ENCODE data around the gene KCNF1. TPM values are rescaled to one million over a fixed set of nuclear protein-coding genes. Genes with fewer than 3 reads are reported as not detected.

KCNF1 gene
- total RNA-seq, 2 donors from 2014 or later: not detected

- H3K27me3 Mint-ChIP-seq: peaks cover 26% of the 10 kb centered on the region
- ATAC-seq (replicated peaks): no peak
- no peaks in the 10 kb centered on the region for H3K9me3 Mint-ChIP-seq
- no peak overlapping the region for H3K4me3 Mint-ChIP-seq
- H3K36me3 Mint-ChIP-seq (ENCODE audit: low read depth): no peaks in the 10 kb centered on the region
- H3K27ac Mint-ChIP-seq: no peak overlapping the region
- H3K4me1 Mint-ChIP-seq: no peaks in the 10 kb centered on the region
Observed at GRCh38 chr2:10916953-10917352, 5.2 kb downstream of the KCNF1 start.

- Mint-ChIP-seq H3K27ac (no peak overlapping the region), H3K36me3 (ENCODE audit: low read depth) (no peaks in the 10 kb centered on the region), H3K4me3 (no peak overlapping the region), H3K27me3 (peaks cover 20% of the 10 kb centered on the region), H3K4me1 (no peaks in the 10 kb centered on the region), H3K9me3 (no peaks in the 10 kb centered on the region)
- ATAC-seq (replicated peaks): no peak
Observed at GRCh38 chr2:10917927-10918326, 6.2 kb downstream of the KCNF1 start.

GRCh38 chr2:10918661-10919409, 7.1 kb downstream of the KCNF1 start:
- ATAC-seq (replicated peaks): no peak
- H3K4me1 Mint-ChIP-seq: no peaks in the 10 kb centered on the region
- no peaks in the 10 kb centered on the region for H3K36me3 Mint-ChIP-seq (ENCODE audit: low read depth)
- H3K27ac Mint-ChIP-seq: no peak overlapping the region
- peaks cover 15% of the 10 kb centered on the region for H3K27me3 Mint-ChIP-seq
- no peaks in the 10 kb centered on the region for H3K9me3 Mint-ChIP-seq
- H3K4me3 Mint-ChIP-seq: no peak overlapping the region

GRCh38 chr2:10919410-10919770, 7.7 kb downstream of the KCNF1 start:
- Mint-ChIP-seq H3K27ac (no peak overlapping the region), H3K4me1 (no peaks in the 10 kb centered on the region), H3K27me3 (peaks cover 16% of the 10 kb centered on the region), H3K4me3 (no peak overlapping the region), H3K36me3 (ENCODE audit: low read depth) (no peaks in the 10 kb centered on the region), H3K9me3 (no peaks in the 10 kb centered on the region)
- no peak for ATAC-seq (replicated peaks)

- Mint-ChIP-seq H3K4me3 (no peak overlapping the region), H3K36me3 (ENCODE audit: low read depth) (no peaks in the 10 kb centered on the region), H3K9me3 (no peaks in the 10 kb centered on the region), H3K27ac (peak overlapping the region; percentile 58), H3K27me3 (peaks cover 15% of the 10 kb centered on the region), H3K4me1 (no peaks in the 10 kb centered on the region)
- no peak for ATAC-seq (replicated peaks)
Observed at GRCh38 chr2:10919771-10920621, 8.3 kb downstream of the KCNF1 start.

GRCh38 chr2:10920764-10921388, 9.1 kb downstream of the KCNF1 start:
- Mint-ChIP-seq H3K4me3 (no peak overlapping the region), H3K27me3 (peaks cover 11% of the 10 kb centered on the region), H3K4me1 (no peaks in the 10 kb centered on the region), H3K27ac (no peak overlapping the region), H3K36me3 (ENCODE audit: low read depth) (no peaks in the 10 kb centered on the region), H3K9me3 (no peaks in the 10 kb centered on the region)
- ATAC-seq (replicated peaks): no peak

GRCh38 chr2:10921525-10921924, 9.8 kb downstream of the KCNF1 start:
- Mint-ChIP-seq H3K4me3 (no peak overlapping the region), H3K27me3 (peaks cover 15% of the 10 kb centered on the region), H3K9me3 (no peaks in the 10 kb centered on the region), H3K4me1 (no peaks in the 10 kb centered on the region), H3K36me3 (ENCODE audit: low read depth) (no peaks in the 10 kb centered on the region), H3K27ac (no peak overlapping the region)
- ATAC-seq (replicated peaks): no peak

GRCh38 chr2:10922307-10923007, 10.7 kb downstream of the KCNF1 start:
- no peak for ATAC-seq (replicated peaks)
- H3K27me3 Mint-ChIP-seq: peaks cover 15% of the 10 kb centered on the region
- no peaks in the 10 kb centered on the region for H3K4me1 Mint-ChIP-seq
- no peaks in the 10 kb centered on the region for H3K9me3 Mint-ChIP-seq
- H3K4me3 Mint-ChIP-seq: no peak overlapping the region
- no peak overlapping the region for H3K27ac Mint-ChIP-seq
- no peaks in the 10 kb centered on the region for H3K36me3 Mint-ChIP-seq (ENCODE audit: low read depth)

GRCh38 chr2:10923008-10923375, 11.3 kb downstream of the KCNF1 start:
- Mint-ChIP-seq H3K9me3 (no peaks in the 10 kb centered on the region), H3K4me3 (no peak overlapping the region), H3K27ac (no peak overlapping the region), H3K27me3 (peaks cover 16% of the 10 kb centered on the region), H3K4me1 (no peaks in the 10 kb centered on the region), H3K36me3 (ENCODE audit: low read depth) (no peaks in the 10 kb centered on the region)
- no peak for ATAC-seq (replicated peaks)

GRCh38 chr2:10923965-10924364, 12.2 kb downstream of the KCNF1 start:
- Mint-ChIP-seq H3K27ac (no peak overlapping the region), H3K36me3 (ENCODE audit: low read depth) (no peaks in the 10 kb centered on the region), H3K9me3 (no peaks in the 10 kb centered on the region), H3K4me1 (no peaks in the 10 kb centered on the region), H3K4me3 (no peak overlapping the region), H3K27me3 (peaks cover 25% of the 10 kb centered on the region)
- ATAC-seq (replicated peaks): no peak

GRCh38 chr2:10924441-10924840, 12.7 kb downstream of the KCNF1 start:
- H3K4me3 Mint-ChIP-seq: no peak overlapping the region
- H3K4me1 Mint-ChIP-seq: no peaks in the 10 kb centered on the region
- no peaks in the 10 kb centered on the region for H3K9me3 Mint-ChIP-seq
- no peaks in the 10 kb centered on the region for H3K36me3 Mint-ChIP-seq (ENCODE audit: low read depth)
- no peak for ATAC-seq (replicated peaks)
- H3K27ac Mint-ChIP-seq: no peak overlapping the region
- H3K27me3 Mint-ChIP-seq: peaks cover 29% of the 10 kb centered on the region

- H3K27me3 Mint-ChIP-seq: peaks cover 33% of the 10 kb centered on the region
- H3K4me1 Mint-ChIP-seq: no peaks in the 10 kb centered on the region
- no peak overlapping the region for H3K4me3 Mint-ChIP-seq
- ATAC-seq (replicated peaks): no peak
- H3K36me3 Mint-ChIP-seq (ENCODE audit: low read depth): no peaks in the 10 kb centered on the region
- H3K9me3 Mint-ChIP-seq: no peaks in the 10 kb centered on the region
- no peak overlapping the region for H3K27ac Mint-ChIP-seq
Observed at GRCh38 chr2:10924859-10925258, 13.1 kb downstream of the KCNF1 start.

- H3K4me1 Mint-ChIP-seq: no peaks in the 10 kb centered on the region
- H3K27ac Mint-ChIP-seq: no peak overlapping the region
- ATAC-seq (replicated peaks): no peak
- H3K4me3 Mint-ChIP-seq: no peak overlapping the region
- no peaks in the 10 kb centered on the region for H3K9me3 Mint-ChIP-seq
- no peaks in the 10 kb centered on the region for H3K36me3 Mint-ChIP-seq (ENCODE audit: low read depth)
- peaks cover 33% of the 10 kb centered on the region for H3K27me3 Mint-ChIP-seq
Observed at GRCh38 chr2:10926191-10926820, 14.6 kb downstream of the KCNF1 start.

All from activated T-helper 17 cell treated with anti-CD3 and anti-CD28 coated beads, Interleukin-2, amount 50 U/mL, for 72 hours (primary cell).